GM12892 (cell line): Measurements from ENCODE around the gene SPRY2.

Experiments used
- POLR2A ChIP-seq: IDR thresholded peaks from 2 replicates; pipeline ENCODE4 v1.6.1; 2011; ENCODE audit warnings: low read depth, low read length, control low read depth
- POLR2AphosphoS5 ChIP-seq: IDR thresholded peaks from 2 replicates; pipeline ENCODE4 v1.6.1; 2011; ENCODE audit warnings: low read depth, low read length, control low read depth
- TAF1 ChIP-seq: IDR thresholded peaks from 2 replicates; pipeline ENCODE4 v1.6.1; 2011; ENCODE audit warnings: low read depth, mild to moderate bottlenecking, control low read depth, low read length, borderline replicate concordance

DNA sequence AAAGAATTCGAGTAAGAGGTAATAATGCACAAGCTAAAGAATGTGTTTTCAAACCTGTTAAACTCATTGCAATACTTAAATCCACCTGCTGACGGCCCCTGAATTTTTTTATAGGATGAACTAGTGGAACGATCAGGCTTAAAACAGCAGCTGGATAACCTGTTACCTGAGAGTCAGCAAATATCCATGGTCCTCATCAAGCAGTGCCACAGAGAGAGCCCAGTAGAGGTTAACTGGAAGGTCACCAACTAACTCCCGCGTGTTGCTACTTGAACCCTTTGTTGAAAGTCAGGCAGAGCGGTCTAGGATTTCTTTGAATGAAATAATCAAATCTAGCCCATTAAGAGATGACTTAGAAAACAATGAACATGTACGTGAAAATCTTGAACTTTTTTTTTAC is 47.6 kb upstream of the SPRY2 start:
- TF ChIP-seq TAF1 (no peak), POLR2A (no peak), POLR2AphosphoS5 (no peak)
